Activated naive CD4-positive, alpha-beta T cell treated with anti-CD3 and anti-CD28 coated beads, Interleukin-2, amount 50 U/mL, for 24 hours (primary cell): ENCODE measurements around the gene CNTN4.
"Not testable (repeated sequence)": the region's sequence is repeated elsewhere in the genome, so short reads cannot be mapped to it uniquely, and the experiment has no call there.

Source experiments
- H3K27ac Mint-ChIP-seq: one replicate; pipeline ENCODE4 v1.8.0; 2021; ENCODE audit warnings: mild to moderate bottlenecking, mixed read lengths
- H3K27me3 Mint-ChIP-seq: one replicate; pipeline ENCODE4 v1.8.0; 2021; ENCODE audit warnings: mixed read lengths
- H3K36me3 Mint-ChIP-seq: one replicate; pipeline ENCODE4 v1.8.0; 2021; ENCODE audit warnings: mixed read lengths
- H3K4me1 Mint-ChIP-seq: one replicate; pipeline ENCODE4 v1.8.0; 2021; ENCODE audit warnings: mixed read lengths
- H3K4me3 Mint-ChIP-seq: one replicate; pipeline ENCODE4 v1.8.0; 2021; ENCODE audit warnings: mild to moderate bottlenecking, mixed read lengths
- H3K9me3 Mint-ChIP-seq: one replicate; pipeline ENCODE4 v1.8.0; 2021; ENCODE audit warnings: mixed read lengths

Gene CNTN4

DNA sequence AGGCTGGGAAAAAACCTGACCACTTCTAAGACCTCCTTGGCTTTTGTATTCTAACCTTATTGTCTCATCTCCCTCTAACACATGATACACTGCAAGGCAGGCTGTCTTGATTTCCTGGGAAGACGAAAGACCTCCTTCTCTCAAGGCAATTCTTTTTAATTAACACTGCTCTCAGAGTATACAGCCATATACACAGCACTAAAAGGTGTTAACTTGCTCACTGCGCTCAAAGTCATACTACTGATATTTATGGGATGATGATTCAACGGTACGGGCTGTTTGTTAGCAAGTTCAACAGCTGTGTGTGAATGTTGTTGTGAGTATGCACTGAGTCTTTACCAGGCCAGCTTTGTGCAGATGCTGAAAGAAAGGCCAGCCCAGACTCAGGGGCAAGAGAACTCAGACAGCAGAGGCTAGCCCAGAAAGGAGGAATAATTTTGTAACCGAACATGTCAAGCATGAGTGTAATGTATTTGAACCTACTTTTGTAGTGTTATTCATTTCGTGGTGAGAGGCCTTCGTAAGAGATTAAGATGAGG is 781.6 kb downstream of the CNTN4 start:
- H3K4me1 Mint-ChIP-seq: no peaks in the 10 kb centered on the region
- no peak overlapping the region for H3K27ac Mint-ChIP-seq
- no peak overlapping the region for H3K4me3 Mint-ChIP-seq
- no peaks in the 10 kb centered on the region for H3K9me3 Mint-ChIP-seq
- H3K27me3 Mint-ChIP-seq: no peaks in the 10 kb centered on the region
- H3K36me3 Mint-ChIP-seq: no peaks in the 10 kb centered on the region

DNA sequence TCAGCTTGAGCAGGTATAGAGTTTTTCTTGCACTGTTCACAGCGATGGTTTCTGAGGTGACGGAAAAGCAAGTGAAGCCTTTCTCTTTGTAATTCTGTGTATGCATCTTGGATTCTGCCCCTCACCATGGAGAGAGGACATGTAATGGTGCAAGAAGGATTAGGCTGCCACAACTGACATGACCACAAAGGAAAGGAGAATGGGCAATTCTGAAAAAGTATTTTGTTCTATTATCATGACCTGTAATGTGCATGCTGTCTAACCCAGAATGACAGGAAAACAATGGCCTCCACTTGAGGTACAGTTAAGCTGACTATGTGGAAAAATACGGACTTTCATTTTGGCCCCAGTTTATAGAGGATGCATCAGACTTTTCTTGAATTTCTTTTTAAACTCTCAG is 784.6 kb downstream of the CNTN4 start:
- Mint-ChIP-seq H3K4me1 (no peaks in the 10 kb centered on the region), H3K4me3 (no peak overlapping the region), H3K27ac (no peak overlapping the region), H3K9me3 (no peaks in the 10 kb centered on the region), H3K36me3 (no peaks in the 10 kb centered on the region), H3K27me3 (peaks cover 4% of the 10 kb centered on the region)

GRCh38 chr3:2888592-2888991 is 789.9 kb downstream of the CNTN4 start:
- no peak overlapping the region for H3K4me3 Mint-ChIP-seq
- no peaks in the 10 kb centered on the region for H3K36me3 Mint-ChIP-seq
- H3K27ac Mint-ChIP-seq: no peak overlapping the region
- no peaks in the 10 kb centered on the region for H3K9me3 Mint-ChIP-seq
- peaks cover 6% of the 10 kb centered on the region for H3K27me3 Mint-ChIP-seq
- no peaks in the 10 kb centered on the region for H3K4me1 Mint-ChIP-seq

DNA sequence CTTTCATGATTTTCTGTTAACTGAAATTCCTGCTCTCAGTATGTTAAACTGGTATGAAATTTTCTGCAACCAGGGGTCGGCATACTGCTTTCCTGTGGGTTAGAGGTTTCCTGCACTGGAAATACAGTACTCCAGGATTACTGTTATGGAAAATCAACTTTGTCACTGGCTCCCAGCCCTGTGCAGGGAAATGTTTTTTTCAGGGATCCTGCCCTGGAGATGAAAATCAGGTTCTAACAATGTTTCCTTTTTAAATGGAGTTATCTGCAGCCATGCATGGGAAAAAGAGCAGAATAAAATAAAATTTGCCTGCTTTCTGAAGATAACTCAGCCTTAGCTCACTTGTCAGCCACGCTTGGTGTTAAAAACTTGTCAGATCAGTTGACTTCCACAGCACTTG is 791.1 kb downstream of the CNTN4 start:
- no peaks in the 10 kb centered on the region for H3K36me3 Mint-ChIP-seq
- H3K27me3 Mint-ChIP-seq: peaks cover 6% of the 10 kb centered on the region
- no peak overlapping the region for H3K4me3 Mint-ChIP-seq
- H3K27ac Mint-ChIP-seq: no peak overlapping the region
- no peaks in the 10 kb centered on the region for H3K9me3 Mint-ChIP-seq
- no peaks in the 10 kb centered on the region for H3K4me1 Mint-ChIP-seq

- no peak overlapping the region for H3K27ac Mint-ChIP-seq
- no peaks in the 10 kb centered on the region for H3K9me3 Mint-ChIP-seq
- H3K4me3 Mint-ChIP-seq: no peak overlapping the region
- no peaks in the 10 kb centered on the region for H3K27me3 Mint-ChIP-seq
- H3K36me3 Mint-ChIP-seq: no peaks in the 10 kb centered on the region
- H3K4me1 Mint-ChIP-seq: no peaks in the 10 kb centered on the region
Observed at GRCh38 chr3:2896308-2896939, 797.8 kb downstream of the CNTN4 start.

- no peaks in the 10 kb centered on the region for H3K4me1 Mint-ChIP-seq
- H3K27ac Mint-ChIP-seq: no peak overlapping the region
- H3K36me3 Mint-ChIP-seq: no peaks in the 10 kb centered on the region
- H3K9me3 Mint-ChIP-seq: no peaks in the 10 kb centered on the region
- no peaks in the 10 kb centered on the region for H3K27me3 Mint-ChIP-seq
- no peak overlapping the region for H3K4me3 Mint-ChIP-seq
Observed at GRCh38 chr3:2897821-2898220, 799.2 kb downstream of the CNTN4 start.

GRCh38 chr3:2898591-2899353 is 800.1 kb downstream of the CNTN4 start:
- Mint-ChIP-seq H3K4me1 (no peaks in the 10 kb centered on the region), H3K27ac (no peak overlapping the region), H3K4me3 (no peak overlapping the region), H3K9me3 (no peaks in the 10 kb centered on the region), H3K36me3 (no peaks in the 10 kb centered on the region), H3K27me3 (no peaks in the 10 kb centered on the region)

DNA sequence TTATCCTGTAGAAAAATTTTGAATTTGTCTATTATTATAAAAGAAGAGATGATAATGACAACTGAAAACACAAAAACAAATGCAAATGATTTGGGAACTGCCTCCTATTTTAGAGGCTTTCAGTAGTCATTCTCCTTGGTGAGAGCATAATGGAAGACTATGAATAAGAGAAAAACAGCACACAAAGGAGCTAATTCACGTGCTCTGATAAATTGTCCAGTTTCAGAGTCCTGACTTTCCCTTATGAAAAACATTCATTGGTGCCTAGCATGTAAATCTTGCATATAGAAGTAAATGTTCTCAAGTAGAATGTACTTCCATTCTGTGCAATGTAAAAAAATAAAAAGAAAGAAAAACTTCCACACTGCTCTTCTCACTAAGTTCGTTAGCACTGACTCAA is 805.4 kb downstream of the CNTN4 start:
- H3K27ac Mint-ChIP-seq: no peak overlapping the region

GRCh38 chr3:2908693-2909351 is 810.2 kb downstream of the CNTN4 start:
- Mint-ChIP-seq H3K4me1 (no peaks in the 10 kb centered on the region), H3K36me3 (no peaks in the 10 kb centered on the region), H3K9me3 (no peaks in the 10 kb centered on the region), H3K27ac (no peak overlapping the region), H3K4me3 (no peak overlapping the region), H3K27me3 (peaks cover 2% of the 10 kb centered on the region)

More for the DNA sequence above, 805.4 kb downstream of the CNTN4 start:
- H3K27me3 Mint-ChIP-seq: no peaks in the 10 kb centered on the region
- no peaks in the 10 kb centered on the region for H3K36me3 Mint-ChIP-seq
- H3K4me1 Mint-ChIP-seq: no peaks in the 10 kb centered on the region
- no peaks in the 10 kb centered on the region for H3K9me3 Mint-ChIP-seq
- H3K4me3 Mint-ChIP-seq: no peak overlapping the region

GRCh38 chr3:2910997-2911396 is 812.3 kb downstream of the CNTN4 start:
- no peaks in the 10 kb centered on the region for H3K9me3 Mint-ChIP-seq
- no peak overlapping the region for H3K27ac Mint-ChIP-seq
- H3K27me3 Mint-ChIP-seq: peaks cover 2% of the 10 kb centered on the region
- H3K4me3 Mint-ChIP-seq: no peak overlapping the region
- no peaks in the 10 kb centered on the region for H3K4me1 Mint-ChIP-seq
- H3K36me3 Mint-ChIP-seq: no peaks in the 10 kb centered on the region

DNA sequence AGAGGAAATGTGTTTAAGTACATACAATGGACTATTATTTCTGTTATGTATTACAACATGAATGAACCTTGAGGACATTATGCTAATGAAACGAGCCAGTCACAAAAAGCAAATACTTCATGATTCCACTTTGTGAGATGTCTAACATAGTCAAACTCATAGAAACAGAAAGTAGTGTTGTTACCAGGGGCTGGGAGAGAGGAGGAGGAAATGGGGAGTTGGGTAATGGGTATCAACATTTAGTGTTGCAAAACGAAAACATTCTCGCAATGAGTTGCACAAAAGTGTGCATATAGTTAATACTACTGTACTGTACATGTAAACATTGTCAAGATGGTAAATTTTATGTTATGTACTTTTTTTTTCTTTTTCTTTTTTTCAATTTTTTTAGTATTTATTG is 817.2 kb downstream of the CNTN4 start:
- Mint-ChIP-seq H3K9me3 (no peaks in the 10 kb centered on the region), H3K36me3 (no peaks in the 10 kb centered on the region)

GRCh38 chr3:2916640-2917039 is 818.0 kb downstream of the CNTN4 start:
- H3K4me1 Mint-ChIP-seq, H3K4me3 Mint-ChIP-seq, H3K27ac Mint-ChIP-seq, H3K27me3 Mint-ChIP-seq, H3K9me3 Mint-ChIP-seq, H3K36me3 Mint-ChIP-seq: not testable (repeated sequence)

More for the DNA sequence above, 817.2 kb downstream of the CNTN4 start:
- Mint-ChIP-seq H3K4me1 (no peaks in the 10 kb centered on the region), H3K27me3 (peaks cover 2% of the 10 kb centered on the region), H3K4me3 (no peak overlapping the region), H3K27ac (no peak overlapping the region)

- Mint-ChIP-seq H3K9me3 (no peaks in the 10 kb centered on the region), H3K27ac (no peak overlapping the region), H3K4me3 (no peak overlapping the region), H3K27me3 (no peaks in the 10 kb centered on the region), H3K4me1 (no peaks in the 10 kb centered on the region), H3K36me3 (no peaks in the 10 kb centered on the region)
Observed at GRCh38 chr3:2920103-2920502, 821.4 kb downstream of the CNTN4 start.

DNA sequence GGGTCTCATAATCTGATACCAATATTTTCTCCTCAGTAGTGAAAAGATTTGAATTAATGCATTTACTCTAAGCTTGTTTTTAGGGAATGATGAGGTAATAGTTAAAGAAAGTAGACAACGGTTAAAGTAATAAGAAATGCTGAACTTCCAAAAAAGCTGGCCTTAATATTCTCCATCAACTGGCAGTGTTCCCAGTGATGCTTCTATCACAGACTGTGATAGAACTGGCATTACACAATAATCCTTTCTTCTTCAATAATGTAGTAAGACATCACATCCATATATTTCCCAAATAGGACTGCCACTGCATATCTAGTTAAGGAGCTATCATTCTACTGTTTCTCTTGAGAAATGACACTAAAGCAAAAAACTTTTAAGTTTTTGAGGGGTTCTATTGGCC is 822.8 kb downstream of the CNTN4 start:
- Mint-ChIP-seq H3K4me1 (no peaks in the 10 kb centered on the region), H3K27me3 (peaks cover 1% of the 10 kb centered on the region), H3K4me3 (no peak overlapping the region), H3K36me3 (no peaks in the 10 kb centered on the region), H3K27ac (no peak overlapping the region), H3K9me3 (no peaks in the 10 kb centered on the region)

- no peak overlapping the region for H3K27ac Mint-ChIP-seq
- H3K4me3 Mint-ChIP-seq: no peak overlapping the region
- H3K36me3 Mint-ChIP-seq: no peaks in the 10 kb centered on the region
- no peaks in the 10 kb centered on the region for H3K4me1 Mint-ChIP-seq
- peaks cover 1% of the 10 kb centered on the region for H3K27me3 Mint-ChIP-seq
- no peaks in the 10 kb centered on the region for H3K9me3 Mint-ChIP-seq
Observed at GRCh38 chr3:2921903-2922302, 823.2 kb downstream of the CNTN4 start.

GRCh38 chr3:2923390-2923789 is 824.7 kb downstream of the CNTN4 start:
- no peaks in the 10 kb centered on the region for H3K9me3 Mint-ChIP-seq
- H3K36me3 Mint-ChIP-seq: no peaks in the 10 kb centered on the region
- H3K4me1 Mint-ChIP-seq: no peaks in the 10 kb centered on the region
- no peak overlapping the region for H3K27ac Mint-ChIP-seq
- peaks cover 1% of the 10 kb centered on the region for H3K27me3 Mint-ChIP-seq
- no peak overlapping the region for H3K4me3 Mint-ChIP-seq
